HFFc6 (cell line): ENCODE measurements around the gene TAPT1. TPM values are rescaled to one million over a fixed set of nuclear protein-coding genes. Genes with fewer than 3 reads are reported as not detected.

ENCODE experiments used
- DNase-seq: peaks from one replicate; pipeline ENCODE4 v3.0.0-alpha.2; 2018
- H3K27ac Mint-ChIP-seq: 2 replicates; pipeline ENCODE4 v1.8.0; 2020; ENCODE audit warnings: mild to moderate bottlenecking, mixed read lengths
- H3K27me3 Mint-ChIP-seq: 2 replicates; pipeline ENCODE4 v1.8.0; 2021; ENCODE audit warnings: mild to moderate bottlenecking, moderate library complexity, mixed read lengths; ENCODE audit not compliant: insufficient read depth
- H3K36me3 Mint-ChIP-seq: 2 replicates; pipeline ENCODE4 v1.8.0; 2021; ENCODE audit warnings: low read depth, mixed read lengths
- H3K4me1 Mint-ChIP-seq: 2 replicates; pipeline ENCODE4 v1.8.0; 2020; ENCODE audit warnings: low read depth, mixed read lengths
- H3K4me3 Mint-ChIP-seq: 2 replicates; pipeline ENCODE4 v1.8.0; 2020; ENCODE audit warnings: mild to moderate bottlenecking, moderate library complexity, mixed read lengths
- H3K9me3 Mint-ChIP-seq: 2 replicates; pipeline ENCODE4 v1.8.0; 2020; ENCODE audit warnings: mild to moderate bottlenecking, mixed read lengths
- total RNA-seq, 6 experiments: library from RNA; stranded (reverse); fragmentation: NEBNext Ultra II Directional; extraction: Animal tissue kit (Norgen Biotek cat#: 25700); gene quantifications; 2 replicates in 1 of 6; 3 replicates in 5 of 6; pipeline ENCODE4 v1.2.3, GENCODE V29; 2021
- TF ChIP-seq, protein P1 (sequence below): fragments of 200-600 bp; sonication (generic); IDR thresholded peaks from 2 replicates; pipeline ENCODE4 v1.5.0; 2021; ENCODE audit warnings: antibody characterized with exemption, mild to moderate bottlenecking

Gene TAPT1
- total RNA-seq, 6 experiments from 2014 or later, result 11.8 to 17.9 (median 15.3) TPM

DNA sequence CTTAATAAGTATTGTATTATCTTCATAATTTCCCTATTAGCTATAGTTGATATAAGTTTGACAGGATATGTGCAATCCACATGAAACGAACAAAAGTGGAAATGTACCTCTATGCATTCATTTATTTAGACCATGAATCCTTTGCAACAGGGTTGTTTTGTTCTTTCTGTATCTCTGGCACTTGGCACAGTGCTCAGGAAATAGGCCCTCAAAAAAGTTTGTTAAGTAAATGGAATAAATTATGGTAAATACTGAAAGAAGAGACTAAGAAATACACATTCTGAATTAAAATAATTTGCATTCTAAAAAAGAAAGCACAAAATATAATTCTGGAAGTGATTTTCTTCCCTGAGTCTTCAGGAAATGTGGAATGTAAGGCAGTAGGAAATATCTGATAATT is 39.3 kb downstream of the TAPT1 start:
- no peak overlapping the region for H3K27ac Mint-ChIP-seq
- H3K9me3 Mint-ChIP-seq, result no peaks in the 10 kb centered on the region
- no peaks in the 10 kb centered on the region for H3K27me3 Mint-ChIP-seq
- H3K36me3 Mint-ChIP-seq, result no peaks in the 10 kb centered on the region
- H3K4me3 Mint-ChIP-seq, result no peak overlapping the region
- peaks cover 6% of the 10 kb centered on the region for H3K4me1 Mint-ChIP-seq
- TF ChIP-seq, protein P1, sequence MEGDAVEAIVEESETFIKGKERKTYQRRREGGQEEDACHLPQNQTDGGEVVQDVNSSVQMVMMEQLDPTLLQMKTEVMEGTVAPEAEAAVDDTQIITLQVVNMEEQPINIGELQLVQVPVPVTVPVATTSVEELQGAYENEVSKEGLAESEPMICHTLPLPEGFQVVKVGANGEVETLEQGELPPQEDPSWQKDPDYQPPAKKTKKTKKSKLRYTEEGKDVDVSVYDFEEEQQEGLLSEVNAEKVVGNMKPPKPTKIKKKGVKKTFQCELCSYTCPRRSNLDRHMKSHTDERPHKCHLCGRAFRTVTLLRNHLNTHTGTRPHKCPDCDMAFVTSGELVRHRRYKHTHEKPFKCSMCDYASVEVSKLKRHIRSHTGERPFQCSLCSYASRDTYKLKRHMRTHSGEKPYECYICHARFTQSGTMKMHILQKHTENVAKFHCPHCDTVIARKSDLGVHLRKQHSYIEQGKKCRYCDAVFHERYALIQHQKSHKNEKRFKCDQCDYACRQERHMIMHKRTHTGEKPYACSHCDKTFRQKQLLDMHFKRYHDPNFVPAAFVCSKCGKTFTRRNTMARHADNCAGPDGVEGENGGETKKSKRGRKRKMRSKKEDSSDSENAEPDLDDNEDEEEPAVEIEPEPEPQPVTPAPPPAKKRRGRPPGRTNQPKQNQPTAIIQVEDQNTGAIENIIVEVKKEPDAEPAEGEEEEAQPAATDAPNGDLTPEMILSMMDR, result no peak
- no peak for DNase-seq

DNA sequence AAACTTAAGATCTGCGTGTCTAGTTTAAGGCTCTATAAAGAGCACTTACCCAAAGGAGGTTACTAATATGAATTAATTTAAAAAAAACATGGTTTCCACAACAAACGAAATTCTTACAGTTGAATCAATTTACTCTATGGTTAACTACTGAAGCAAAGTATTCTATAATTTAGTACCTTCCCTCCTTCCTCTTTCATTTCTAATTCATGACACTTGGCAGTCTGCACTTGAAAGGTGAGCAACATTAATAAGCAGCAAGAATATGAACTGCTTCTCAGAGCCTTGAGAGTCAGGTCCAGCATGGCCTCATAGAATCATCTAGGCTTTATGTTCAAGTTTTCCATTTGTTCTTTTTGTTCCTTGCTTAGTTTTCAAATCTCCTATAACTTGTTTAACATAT is 42.7 kb downstream of the TAPT1 start:
- Mint-ChIP-seq H3K4me3 (no peak overlapping the region), H3K4me1 (peaks cover 6% of the 10 kb centered on the region), H3K9me3 (no peaks in the 10 kb centered on the region), H3K27ac (no peak overlapping the region), H3K27me3 (no peaks in the 10 kb centered on the region), H3K36me3 (no peaks in the 10 kb centered on the region)
- DNase-seq, result no peak
- TF ChIP-seq, protein P1, result no peak

DNA sequence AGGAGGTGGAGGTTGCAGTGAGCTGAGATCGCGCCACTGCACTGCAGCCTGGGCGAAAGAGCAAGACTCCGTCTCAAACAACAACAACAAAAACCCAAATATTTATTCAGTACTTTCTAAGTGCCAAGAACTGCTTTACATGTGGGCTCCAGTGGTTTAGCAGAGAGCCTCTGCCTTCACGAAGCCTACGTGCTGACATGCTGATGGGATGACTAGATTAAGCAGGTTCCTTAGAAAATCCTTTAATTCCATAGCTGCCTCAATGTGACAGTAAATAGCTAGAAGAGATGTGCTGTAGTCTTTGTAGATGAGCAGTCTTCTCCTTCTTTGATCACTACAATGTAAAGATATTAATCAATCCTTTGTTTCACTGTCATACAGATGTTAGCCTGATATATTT is 49.6 kb downstream of the TAPT1 start:
- no peak overlapping the region for H3K4me3 Mint-ChIP-seq
- no peak overlapping the region for H3K27ac Mint-ChIP-seq
- H3K9me3 Mint-ChIP-seq, result no peaks in the 10 kb centered on the region
- no peaks in the 10 kb centered on the region for H3K36me3 Mint-ChIP-seq
- TF ChIP-seq, protein P1, result no peak
- H3K4me1 Mint-ChIP-seq, result no peaks in the 10 kb centered on the region
- H3K27me3 Mint-ChIP-seq, result no peaks in the 10 kb centered on the region
- no peak for DNase-seq

DNA sequence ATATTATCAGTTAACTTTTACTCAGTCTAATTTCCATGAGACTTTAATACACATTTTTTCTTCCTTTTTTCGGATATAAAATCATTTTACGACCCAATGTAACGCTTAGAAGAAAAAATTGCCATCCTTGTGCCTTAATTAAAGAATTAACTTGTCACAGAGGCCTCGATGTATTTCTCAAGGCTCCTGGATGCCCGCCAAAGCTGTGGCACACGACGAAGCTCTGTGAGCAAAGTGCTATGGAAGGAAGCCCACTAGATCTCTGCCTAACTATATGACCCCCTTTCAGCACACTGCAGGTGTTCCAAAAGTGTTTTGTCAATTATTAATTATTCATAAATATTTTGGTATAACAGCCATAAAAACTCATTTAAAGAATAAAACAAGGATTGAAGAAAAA is 54.4 kb downstream of the TAPT1 start:
- no peak overlapping the region for H3K4me3 Mint-ChIP-seq
- no peak for DNase-seq
- no peaks in the 10 kb centered on the region for H3K27me3 Mint-ChIP-seq
- H3K36me3 Mint-ChIP-seq, result no peaks in the 10 kb centered on the region; the same call in none of the 2 replicates
- no peak overlapping the region for H3K27ac Mint-ChIP-seq
- no peaks in the 10 kb centered on the region for H3K4me1 Mint-ChIP-seq
- TF ChIP-seq, protein P1, result no peak
- no peaks in the 10 kb centered on the region for H3K9me3 Mint-ChIP-seq

DNA sequence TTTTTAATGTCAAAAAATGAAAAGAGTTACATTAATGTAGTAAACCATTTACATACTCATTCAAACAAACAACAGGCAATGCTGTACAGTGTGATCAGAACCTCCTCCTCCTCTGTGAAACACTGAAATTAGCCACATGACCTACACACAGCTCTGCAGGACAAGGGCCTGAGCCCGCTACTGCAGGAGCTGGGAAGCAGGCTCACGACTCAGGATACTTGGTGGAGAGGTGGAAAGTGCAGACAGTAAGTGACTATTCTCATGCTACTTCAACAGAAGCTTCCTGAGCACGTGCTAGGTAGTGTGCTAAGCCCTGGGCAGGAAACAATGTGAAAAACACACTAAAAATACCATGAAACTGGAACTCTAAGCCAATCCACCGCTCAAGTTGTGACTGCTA is 56.8 kb downstream of the TAPT1 start:
- Mint-ChIP-seq H3K36me3 (peaks cover 10% of the 10 kb centered on the region), H3K4me3 (no peak overlapping the region), H3K4me1 (no peaks in the 10 kb centered on the region), H3K9me3 (no peaks in the 10 kb centered on the region), H3K27me3 (no peaks in the 10 kb centered on the region), H3K27ac (no peak overlapping the region)
- DNase-seq, result no peak
- TF ChIP-seq, protein P1, result no peak
